Liver (tissue), 3 donors: ENCODE results near the gene PDE10A.

Experiments
- ATF3 ChIP-seq: IDR thresholded peaks from 2 replicates; pipeline ENCODE4 v1.6.1; 2016; ENCODE audit warnings: antibody characterized with exemption
- EGR1 ChIP-seq, 2 donors: IDR thresholded peaks; 2 replicates each; pipeline ENCODE4 v1.6.1; 2016 to 2018; ENCODE audit warnings: antibody characterized with exemption in 2 of 2, low read depth in 2 of 2
- FOXA1 ChIP-seq: IDR thresholded peaks from 2 replicates; pipeline ENCODE4 v1.6.1; 2016; ENCODE audit warnings: antibody characterized with exemption
- FOXA2 ChIP-seq: IDR thresholded peaks from 2 replicates; pipeline ENCODE4 v1.6.1; 2016; ENCODE audit warnings: antibody characterized with exemption
- RAD21 ChIP-seq, 2 donors: IDR thresholded peaks; 2 replicates each; pipeline ENCODE4 v1.6.1; 2016; ENCODE audit warnings: antibody characterized with exemption in 2 of 2, mild to moderate bottlenecking in 2 of 2
- SP1 ChIP-seq: IDR thresholded peaks from 2 replicates; pipeline ENCODE4 v1.6.1; 2018; ENCODE audit warnings: antibody characterized with exemption, mild to moderate bottlenecking
- TF ChIP-seq, protein P1 (sequence below): IDR thresholded peaks from 2 replicates; pipeline ENCODE4 v1.6.1; 2016; ENCODE audit warnings: antibody characterized with exemption
- TF ChIP-seq, protein P2 (sequence below): fragments of 150-350 bp; IDR thresholded peaks from 2 replicates; pipeline ENCODE4 v1.5.1; 2017; ENCODE audit warnings: improper control_type of control experiment, low read depth, low read length; ENCODE audit not compliant: missing input control
- TF ChIP-seq, protein P3 (sequence below): IDR thresholded peaks from 2 replicates; pipeline ENCODE4 v1.6.1; 2016; ENCODE audit warnings: antibody characterized with exemption
- donor health status: healthy.
- donor health status: healthy.

DNA sequence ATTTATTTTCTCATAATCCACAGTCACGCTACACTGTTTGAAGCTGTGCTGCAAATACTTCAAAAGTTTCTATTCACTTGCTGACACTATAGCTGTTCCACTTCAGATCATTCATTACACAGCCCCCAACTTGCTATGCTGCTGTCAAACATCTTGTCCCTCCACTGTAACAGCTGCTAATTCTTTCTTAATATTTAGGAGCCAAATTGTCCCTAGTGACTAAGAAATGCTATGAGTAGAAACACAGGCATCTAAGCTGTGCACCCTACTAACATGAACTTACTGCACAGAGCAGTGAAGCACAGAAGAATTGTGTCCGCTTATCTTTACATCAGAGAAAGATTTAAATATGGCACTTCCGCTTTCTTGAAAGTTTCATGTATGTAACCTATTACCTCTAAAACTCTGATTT, 91.3 kb downstream of the PDE10A start:
- TF ChIP-seq, protein P1, sequence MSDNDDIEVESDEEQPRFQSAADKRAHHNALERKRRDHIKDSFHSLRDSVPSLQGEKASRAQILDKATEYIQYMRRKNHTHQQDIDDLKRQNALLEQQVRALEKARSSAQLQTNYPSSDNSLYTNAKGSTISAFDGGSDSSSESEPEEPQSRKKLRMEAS: no peak
- TF ChIP-seq, protein P2, sequence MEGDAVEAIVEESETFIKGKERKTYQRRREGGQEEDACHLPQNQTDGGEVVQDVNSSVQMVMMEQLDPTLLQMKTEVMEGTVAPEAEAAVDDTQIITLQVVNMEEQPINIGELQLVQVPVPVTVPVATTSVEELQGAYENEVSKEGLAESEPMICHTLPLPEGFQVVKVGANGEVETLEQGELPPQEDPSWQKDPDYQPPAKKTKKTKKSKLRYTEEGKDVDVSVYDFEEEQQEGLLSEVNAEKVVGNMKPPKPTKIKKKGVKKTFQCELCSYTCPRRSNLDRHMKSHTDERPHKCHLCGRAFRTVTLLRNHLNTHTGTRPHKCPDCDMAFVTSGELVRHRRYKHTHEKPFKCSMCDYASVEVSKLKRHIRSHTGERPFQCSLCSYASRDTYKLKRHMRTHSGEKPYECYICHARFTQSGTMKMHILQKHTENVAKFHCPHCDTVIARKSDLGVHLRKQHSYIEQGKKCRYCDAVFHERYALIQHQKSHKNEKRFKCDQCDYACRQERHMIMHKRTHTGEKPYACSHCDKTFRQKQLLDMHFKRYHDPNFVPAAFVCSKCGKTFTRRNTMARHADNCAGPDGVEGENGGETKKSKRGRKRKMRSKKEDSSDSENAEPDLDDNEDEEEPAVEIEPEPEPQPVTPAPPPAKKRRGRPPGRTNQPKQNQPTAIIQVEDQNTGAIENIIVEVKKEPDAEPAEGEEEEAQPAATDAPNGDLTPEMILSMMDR: no peak
- TF ChIP-seq EGR1 (IDR thresholded peaks at IDR 0.05; ENCODE audit: low read depth in 2 of 2): no peak
- TF ChIP-seq FOXA1: no peak
- TF ChIP-seq ATF3: no peak
- TF ChIP-seq RAD21 (IDR thresholded peaks at IDR 0.05): no peak
- no peak for TF ChIP-seq FOXA2
- TF ChIP-seq, protein P3, sequence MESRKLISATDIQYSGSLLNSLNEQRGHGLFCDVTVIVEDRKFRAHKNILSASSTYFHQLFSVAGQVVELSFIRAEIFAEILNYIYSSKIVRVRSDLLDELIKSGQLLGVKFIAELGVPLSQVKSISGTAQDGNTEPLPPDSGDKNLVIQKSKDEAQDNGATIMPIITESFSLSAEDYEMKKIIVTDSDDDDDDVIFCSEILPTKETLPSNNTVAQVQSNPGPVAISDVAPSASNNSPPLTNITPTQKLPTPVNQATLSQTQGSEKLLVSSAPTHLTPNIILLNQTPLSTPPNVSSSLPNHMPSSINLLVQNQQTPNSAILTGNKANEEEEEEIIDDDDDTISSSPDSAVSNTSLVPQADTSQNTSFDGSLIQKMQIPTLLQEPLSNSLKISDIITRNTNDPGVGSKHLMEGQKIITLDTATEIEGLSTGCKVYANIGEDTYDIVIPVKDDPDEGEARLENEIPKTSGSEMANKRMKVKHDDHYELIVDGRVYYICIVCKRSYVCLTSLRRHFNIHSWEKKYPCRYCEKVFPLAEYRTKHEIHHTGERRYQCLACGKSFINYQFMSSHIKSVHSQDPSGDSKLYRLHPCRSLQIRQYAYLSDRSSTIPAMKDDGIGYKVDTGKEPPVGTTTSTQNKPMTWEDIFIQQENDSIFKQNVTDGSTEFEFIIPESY: no peak
- TF ChIP-seq SP1: no peak
